ENCODE data around the gene BIRC3. TPM values are rescaled to one million over a fixed set of nuclear protein-coding genes. Genes with fewer than 3 reads are reported as not detected.
A peak's percentile ranks its signal among the peaks of the same experiment; 100 is the strongest.

The BIRC3 gene
- total RNA-seq, 2 experiments from 2014 or later = 102 to 108 TPM

DNA sequence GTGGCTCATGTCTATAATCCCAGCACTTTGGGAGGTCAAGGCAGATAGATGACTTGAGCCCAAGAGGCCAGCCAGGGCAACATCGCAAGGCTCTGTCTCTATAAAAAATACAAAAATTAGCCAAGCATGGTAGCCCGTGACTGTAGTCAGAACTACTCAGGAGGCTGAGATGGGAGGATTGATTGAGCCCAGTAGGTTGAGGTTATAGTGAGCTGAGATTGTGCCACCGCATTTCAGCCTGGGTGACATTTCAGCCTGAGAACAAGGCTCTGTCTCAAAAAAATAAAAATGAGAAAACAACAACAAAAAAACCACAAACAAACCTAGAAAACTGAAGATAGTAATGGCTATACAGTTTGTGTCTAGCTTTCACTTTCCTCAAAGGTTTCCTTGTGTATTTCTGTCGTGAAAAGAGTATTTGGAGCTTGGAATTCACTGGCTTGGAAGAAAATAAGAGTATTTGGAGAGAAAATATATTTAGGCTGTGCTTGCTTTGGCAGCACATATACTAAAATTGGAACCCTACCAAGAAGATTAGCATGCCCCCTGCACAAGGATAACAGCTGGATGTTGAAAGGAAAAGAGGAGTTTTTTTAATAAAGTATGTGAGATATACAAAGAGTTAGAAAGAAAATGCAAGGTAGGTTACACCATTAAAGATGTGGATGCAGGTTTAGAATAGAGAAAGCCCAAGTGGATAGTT is 3.9 kb upstream of the BIRC3 start:
- H3K27ac Mint-ChIP-seq = peak overlapping the region; percentile 85
- CTCF ChIA-PET = interaction anchor here (0.8 to 17.7 kb wide), 4 partner anchors 10 to 35 kb away, joined by 3 to 403 read pairs (median 5); no protein-coding TSS in a partner anchor
- intact Hi-C loops (cut with micrococcal nuclease) = no loop called here
- no peak for TF ChIP-seq CTCF (IDR thresholded peaks at IDR 0.05)
- DNase-seq (no peak), ATAC-seq (no peak)
- H3K4me1 Mint-ChIP-seq (ENCODE audit: low read depth) = peaks cover 42% of the 10 kb centered on the region
- peak overlapping the region; percentile 56 for H3K4me3 Mint-ChIP-seq
- peaks cover 6% of the 10 kb centered on the region for H3K9me3 Mint-ChIP-seq
- peaks cover 15% of the 10 kb centered on the region for H3K36me3 Mint-ChIP-seq (ENCODE audit: low read depth)
- H3K27me3 Mint-ChIP-seq = no peaks in the 10 kb centered on the region
- POLR2A ChIA-PET = interaction anchor here (1.3 kb wide), 1 partner anchor 11 kb away, joined by 4 read pairs; no protein-coding TSS in a partner anchor

DNA sequence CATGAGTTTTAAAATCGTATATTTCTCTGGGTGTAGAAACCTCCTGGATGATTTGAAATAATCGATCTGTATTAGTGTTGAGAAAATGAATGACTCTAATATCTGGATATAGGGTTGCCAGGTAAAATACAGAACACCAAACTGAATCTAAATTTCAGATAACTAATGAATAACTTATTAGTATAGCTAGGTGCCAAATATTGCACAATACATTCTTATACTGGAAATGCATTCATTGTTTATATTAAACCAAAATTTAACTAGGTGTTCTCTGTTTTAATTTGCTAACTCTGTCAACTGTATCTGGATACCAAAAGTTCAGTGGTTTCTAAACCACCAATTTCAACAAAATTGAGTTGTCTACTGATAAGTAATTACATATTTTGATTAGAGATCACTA is 2.5 kb upstream of the BIRC3 start:
- peaks cover 48% of the 10 kb centered on the region for H3K4me1 Mint-ChIP-seq (ENCODE audit: low read depth)
- ATAC-seq (no peak), DNase-seq (no peak)
- no peak overlapping the region for H3K4me3 Mint-ChIP-seq
- peaks cover 2% of the 10 kb centered on the region for H3K9me3 Mint-ChIP-seq
- TF ChIP-seq CTCF (IDR thresholded peaks at IDR 0.05) = no peak
- ChIA-PET POLR2A (interaction anchor here (1.9 kb wide), 1 partner anchor 21 kb away, joined by 10 read pairs; no protein-coding TSS in a partner anchor), CTCF (interaction anchor here (1.0 to 17.7 kb wide), 4 partner anchors 8 to 46 kb away, joined by 3 to 403 read pairs (median 14); no protein-coding TSS in a partner anchor)
- H3K27me3 Mint-ChIP-seq = no peaks in the 10 kb centered on the region
- peaks cover 28% of the 10 kb centered on the region for H3K36me3 Mint-ChIP-seq (ENCODE audit: low read depth)
- intact Hi-C loops (cut with micrococcal nuclease) = no loop called here
- peak overlapping the region; percentile 82 for H3K27ac Mint-ChIP-seq

DNA sequence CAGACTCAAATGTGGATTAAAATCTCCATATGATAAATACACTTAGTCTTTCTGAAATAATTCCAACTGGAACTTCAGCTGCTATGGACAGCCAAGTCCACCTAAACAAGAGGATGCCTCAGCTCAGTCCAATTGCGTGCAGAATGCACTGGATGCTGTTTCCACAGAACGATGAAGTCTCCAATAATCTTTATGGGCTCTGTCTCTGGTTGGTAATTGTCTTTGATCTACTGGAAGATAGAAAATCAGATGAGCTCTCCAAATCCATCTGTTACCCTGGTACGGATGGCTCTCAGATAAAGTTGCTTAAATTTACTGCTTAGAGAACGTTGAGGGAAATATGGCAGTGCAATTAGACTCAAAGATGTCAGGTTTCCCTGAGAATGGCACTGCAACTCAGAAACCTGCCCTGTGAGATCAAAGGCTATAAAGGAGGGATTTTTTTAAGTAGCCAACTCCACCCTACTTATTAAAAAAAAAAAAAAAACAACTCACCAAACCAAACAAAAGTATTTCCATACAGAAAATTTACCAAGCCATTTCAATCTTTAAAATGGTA is 859 bp upstream of the BIRC3 start:
- ChIA-PET POLR2A (interaction anchor here (1.0 to 1.9 kb wide), 3 partner anchors 21 to 28 kb away, joined by 3 to 10 read pairs (median 3); no protein-coding TSS in a partner anchor), CTCF (interaction anchor here (0.8 to 17.7 kb wide), 8 partner anchors 10 to 201 kb away, joined by 3 to 403 read pairs (median 3); no protein-coding TSS in a partner anchor)
- intact Hi-C loops (cut with micrococcal nuclease) = loop anchor here (2.0 kb wide), 1 partner anchor 28 kb away; no protein-coding TSS in a partner anchor
- Mint-ChIP-seq H3K36me3 (ENCODE audit: low read depth) (peaks cover 41% of the 10 kb centered on the region), H3K9me3 (no peaks in the 10 kb centered on the region), H3K4me1 (ENCODE audit: low read depth) (peaks cover 57% of the 10 kb centered on the region), H3K4me3 (peak overlapping the region; percentile 100), H3K27ac (peak overlapping the region; percentile 99), H3K27me3 (no peaks in the 10 kb centered on the region)
- DNase-seq (no peak), ATAC-seq (no peak)
- no peak for TF ChIP-seq CTCF (IDR thresholded peaks at IDR 0.05)

DNA sequence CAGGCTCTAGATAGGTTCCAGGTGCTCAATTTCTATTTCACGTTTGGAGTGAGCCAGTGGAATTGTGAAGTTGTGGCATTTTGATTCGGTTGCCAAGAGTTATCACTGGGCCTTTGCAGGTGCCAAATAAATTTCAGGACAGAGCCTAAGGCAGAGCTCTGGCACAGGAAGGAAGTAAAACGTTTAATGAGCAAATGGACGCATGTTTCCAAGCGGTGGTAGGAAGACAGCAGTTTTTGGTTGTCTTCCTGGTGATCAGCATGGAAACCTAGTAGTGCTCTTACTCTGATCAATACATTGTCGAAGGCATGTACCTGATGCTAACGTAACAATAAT is 452 bp downstream of the BIRC3 start:
- ChIA-PET POLR2A (interaction anchor here (0.8 to 2.0 kb wide), 12 partner anchors 9 to 136 kb away, joined by 3 to 7 read pairs (median 4); partner anchors contain the start of gene BIRC2), CTCF (interaction anchor here (0.6 to 17.7 kb wide), 10 partner anchors 17 to 349 kb away, joined by 3 to 403 read pairs (median 4); no protein-coding TSS in a partner anchor)
- Mint-ChIP-seq H3K4me1 (ENCODE audit: low read depth) (peaks cover 61% of the 10 kb centered on the region), H3K36me3 (ENCODE audit: low read depth) (peaks cover 55% of the 10 kb centered on the region), H3K27me3 (no peaks in the 10 kb centered on the region), H3K4me3 (peak overlapping the region; percentile 100), H3K9me3 (no peaks in the 10 kb centered on the region), H3K27ac (peak overlapping the region; percentile 99)
- no peak for TF ChIP-seq CTCF (IDR thresholded peaks at IDR 0.05)
- ATAC-seq (no peak), DNase-seq (no peak)
- intact Hi-C loops (cut with micrococcal nuclease) = loop anchor here (2.0 kb wide), 2 partner anchors 23 to 29 kb away; no protein-coding TSS in a partner anchor
